HL-60/S4 treated with phorbol 12-myristate 13-acetate at 8.2 ng/mL for 4 days and 3 days (cell line): Measurements from ENCODE around the gene SPTLC3.

ENCODE experiments used
- in situ Hi-C: fragments of 300-500 bp; cut with MboI; formaldehyde crosslinking; loops from 2 replicates; pipeline ENCODE4 v1.15.0; 2022; ENCODE audit warnings: low sequenced_read_pairs

The SPTLC3 gene

GRCh38 chr20:13089950-13090469 lies 81.2 kb downstream of the SPTLC3 start:
- in situ Hi-C loops = no loop called here

GRCh38 chr20:13092111-13092510 lies 83.3 kb downstream of the SPTLC3 start:
- in situ Hi-C loops = no loop called here

GRCh38 chr20:13094976-13095375 lies 86.2 kb downstream of the SPTLC3 start:
- in situ Hi-C loops = no loop called here

GRCh38 chr20:13098720-13099355 lies 90.1 kb downstream of the SPTLC3 start:
- in situ Hi-C loops = no loop called here

GRCh38 chr20:13099676-13100075 lies 90.9 kb downstream of the SPTLC3 start:
- in situ Hi-C loops = no loop called here

GRCh38 chr20:13101276-13101675 lies 92.5 kb downstream of the SPTLC3 start:
- in situ Hi-C loops = no loop called here

GRCh38 chr20:13101706-13102105 lies 92.9 kb downstream of the SPTLC3 start:
- in situ Hi-C loops = no loop called here

GRCh38 chr20:13102237-13102636 lies 93.5 kb downstream of the SPTLC3 start:
- in situ Hi-C loops = no loop called here

GRCh38 chr20:13102694-13103093 lies 93.9 kb downstream of the SPTLC3 start:
- in situ Hi-C loops = no loop called here

GRCh38 chr20:13105039-13105438 lies 96.3 kb downstream of the SPTLC3 start:
- in situ Hi-C loops = no loop called here

GRCh38 chr20:13105864-13106457 lies 97.2 kb downstream of the SPTLC3 start:
- in situ Hi-C loops = no loop called here

GRCh38 chr20:13109658-13110057 lies 100.9 kb downstream of the SPTLC3 start:
- in situ Hi-C loops = no loop called here

GRCh38 chr20:13110796-13111195 lies 102.0 kb downstream of the SPTLC3 start:
- in situ Hi-C loops = no loop called here

- in situ Hi-C loops = no loop called here
Measured at GRCh38 chr20:13111249-13111911, 102.6 kb downstream of the SPTLC3 start.

GRCh38 chr20:13113731-13114130 lies 105.0 kb downstream of the SPTLC3 start:
- in situ Hi-C loops = no loop called here

GRCh38 chr20:13117200-13117599 lies 108.4 kb downstream of the SPTLC3 start:
- in situ Hi-C loops = no loop called here

- in situ Hi-C loops = no loop called here
Measured at GRCh38 chr20:13118676-13119075, 109.9 kb downstream of the SPTLC3 start.

- in situ Hi-C loops = no loop called here
Measured at GRCh38 chr20:13119583-13119982, 110.8 kb downstream of the SPTLC3 start.

GRCh38 chr20:13120471-13120870 lies 111.7 kb downstream of the SPTLC3 start:
- in situ Hi-C loops = no loop called here

GRCh38 chr20:13121840-13122515 lies 113.2 kb downstream of the SPTLC3 start:
- in situ Hi-C loops = no loop called here

GRCh38 chr20:13125486-13125885 lies 116.7 kb downstream of the SPTLC3 start:
- in situ Hi-C loops = no loop called here

- in situ Hi-C loops = no loop called here
Measured at GRCh38 chr20:13128173-13128572, 119.4 kb downstream of the SPTLC3 start.
